GM21423 (cell line): ENCODE data around the gene KREMEN1.
"Not testable (repeated sequence)": the region's sequence is repeated elsewhere in the genome, so short reads cannot be mapped to it uniquely, and the experiment has no call there.

ENCODE experiments used
- ATAC-seq: cut with Tn5 transposase; IDR thresholded peaks from one replicate; pipeline ENCODE4 v1.9.1; 2021; ENCODE audit warnings: mild to moderate bottlenecking, moderate library complexity; ENCODE audit not compliant: unreplicated experiment

The KREMEN1 gene

GRCh38 chr22:29078036-29078868 lies 5.4 kb downstream of the KREMEN1 start:
- no peak for ATAC-seq

GRCh38 chr22:29078869-29079207 lies 6.0 kb downstream of the KREMEN1 start:
- ATAC-seq, result no peak

- ATAC-seq, result no peak
Observed at GRCh38 chr22:29079218-29079901, 6.5 kb downstream of the KREMEN1 start.

- ATAC-seq, result no peak
Observed at GRCh38 chr22:29080106-29080975, 7.5 kb downstream of the KREMEN1 start.

- no peak for ATAC-seq
Observed at GRCh38 chr22:29081517-29082236, 8.8 kb downstream of the KREMEN1 start.

- no peak for ATAC-seq
Observed at GRCh38 chr22:29082826-29083545, 10.2 kb downstream of the KREMEN1 start.

GRCh38 chr22:29083576-29083932 lies 10.7 kb downstream of the KREMEN1 start:
- ATAC-seq, result not testable (repeated sequence)

GRCh38 chr22:29083933-29084591 lies 11.2 kb downstream of the KREMEN1 start:
- ATAC-seq, result no peak

GRCh38 chr22:29087012-29087411 lies 14.2 kb downstream of the KREMEN1 start:
- ATAC-seq, result no peak

GRCh38 chr22:29088809-29089208 lies 16.0 kb downstream of the KREMEN1 start:
- no peak for ATAC-seq

- no peak for ATAC-seq
Observed at GRCh38 chr22:29089507-29089906, 16.7 kb downstream of the KREMEN1 start.

- ATAC-seq, result no peak
Observed at GRCh38 chr22:29090039-29090438, 17.2 kb downstream of the KREMEN1 start.

GRCh38 chr22:29092243-29092642 lies 19.4 kb downstream of the KREMEN1 start:
- no peak for ATAC-seq

- no peak for ATAC-seq
Observed at GRCh38 chr22:29093030-29093429, 20.2 kb downstream of the KREMEN1 start.

- no peak for ATAC-seq
Observed at GRCh38 chr22:29093501-29094300, 20.9 kb downstream of the KREMEN1 start.

- ATAC-seq, result no peak
Observed at GRCh38 chr22:29095459-29095858, 22.6 kb downstream of the KREMEN1 start.

GRCh38 chr22:29096736-29097669 lies 24.2 kb downstream of the KREMEN1 start:
- no peak for ATAC-seq

- ATAC-seq, result no peak
Observed at GRCh38 chr22:29098296-29098695, 25.5 kb downstream of the KREMEN1 start.
